HepG2 (cell line): Measurements from ENCODE around the gene CPVL. TPM values are rescaled to one million over a fixed set of nuclear protein-coding genes. Genes with fewer than 3 reads are reported as not detected.

ENCODE experiments used
- AGO1 ChIP-seq: fragments of 200-400 bp; formaldehyde crosslinking; IDR thresholded peaks from 2 replicates; pipeline ENCODE4 v1.6.1; 2017; ENCODE audit warnings: mild to moderate bottlenecking, low read depth, low read length, moderate library complexity; ENCODE audit not compliant: poor library complexity, severe bottlenecking
- AHDC1 ChIP-seq: sonication (generic); formaldehyde crosslinking; IDR thresholded peaks from 2 replicates; pipeline ENCODE4 v1.5.1; 2020; ENCODE audit warnings: mild to moderate bottlenecking, missing genetic modification reagents, borderline replicate concordance
- ATF4 ChIP-seq, 2 experiments: fragments of 450-650 bp in 1 of 2; sonication (generic) in 1 of 2; formaldehyde crosslinking; IDR thresholded peaks; 2 replicates each; pipeline versions ENCODE4 v1.5.0 to v1.8.0; 2020 to 2022; ENCODE audit warnings: mild to moderate bottlenecking in 1 of 2, missing genetic modification reagents in 1 of 2
- FLYWCH1 ChIP-seq: sonication (generic); formaldehyde crosslinking; IDR thresholded peaks from 2 replicates; pipeline ENCODE4 v1.8.1; 2023; ENCODE audit warnings: mild to moderate bottlenecking, missing genetic modification reagents
- FOXK1 ChIP-seq: sonication (generic); formaldehyde crosslinking; IDR thresholded peaks from 2 replicates; pipeline ENCODE4 v1.4.0; 2020; ENCODE audit warnings: low read depth, missing genetic modification reagents, borderline replicate concordance
- GABPB1 ChIP-seq: IDR thresholded peaks from 2 replicates; pipeline ENCODE4 v1.6.1; 2016; ENCODE audit warnings: mild to moderate bottlenecking, missing genetic modification reagents, moderate library complexity, missing compliant biosample characterization
- HES4 ChIP-seq: sonication (generic); formaldehyde crosslinking; IDR thresholded peaks from 2 replicates; pipeline ENCODE4 v1.9.0; 2021; ENCODE audit warnings: mild to moderate bottlenecking, missing genetic modification reagents, borderline replicate concordance
- KAT2B ChIP-seq: fragments of 150-350 bp; IDR thresholded peaks from 2 replicates; pipeline ENCODE4 v1.6.1; 2014; ENCODE audit warnings: low read depth, low read length, borderline replicate concordance
- KDM6A ChIP-seq: IDR thresholded peaks from 2 replicates; pipeline ENCODE4 v1.6.1; 2016; ENCODE audit warnings: low read depth
- KLF15 ChIP-seq: sonication (generic); formaldehyde crosslinking; IDR thresholded peaks from 2 replicates; pipeline ENCODE4 v1.8.1; 2023; ENCODE audit warnings: borderline replicate concordance, mild to moderate bottlenecking, inconsistent platforms, missing genetic modification reagents, mixed read lengths
- MTF1 ChIP-seq: sonication (generic); formaldehyde crosslinking; IDR thresholded peaks from 2 replicates; pipeline ENCODE4 v1.5.0; 2020; ENCODE audit warnings: missing genetic modification reagents
- NFE2 ChIP-seq: sonication (generic); formaldehyde crosslinking; IDR thresholded peaks from 2 replicates; pipeline ENCODE4 v1.4.0; 2020; ENCODE audit warnings: missing genetic modification reagents
- NR1H2 ChIP-seq: sonication (generic); formaldehyde crosslinking; IDR thresholded peaks from 2 replicates; pipeline ENCODE4 v1.8.1; 2022; ENCODE audit warnings: low read depth, missing genetic modification reagents, borderline replicate concordance
- NRL ChIP-seq: sonication (generic); formaldehyde crosslinking; IDR thresholded peaks from 2 replicates; pipeline ENCODE4 v1.5.0; 2020; ENCODE audit warnings: missing genetic modification reagents, mild to moderate bottlenecking, moderate library complexity, borderline replicate concordance
- SP140L ChIP-seq: sonication (generic); formaldehyde crosslinking; IDR thresholded peaks from 2 replicates; pipeline ENCODE4 v1.4.0; 2020; ENCODE audit warnings: missing genetic modification reagents, borderline replicate concordance
- SP5 ChIP-seq: IDR thresholded peaks from 2 replicates; pipeline ENCODE4 v1.6.1; 2016; ENCODE audit warnings: low read depth, borderline replicate concordance
- YY1 ChIP-seq: IDR thresholded peaks from 2 replicates; pipeline ENCODE4 v1.6.1; 2011; ENCODE audit warnings: low read length, low read depth, moderate library complexity, mild to moderate bottlenecking; ENCODE audit not compliant: insufficient read depth, insufficient replicate concordance
- ZFP36L1 ChIP-seq: sonication (generic); formaldehyde crosslinking; IDR thresholded peaks from 2 replicates; pipeline ENCODE4 v1.8.0; 2022; ENCODE audit warnings: mild to moderate bottlenecking, missing genetic modification reagents, moderate library complexity
- ZNF296 ChIP-seq: sonication (generic); formaldehyde crosslinking; conservative IDR thresholded peaks from 2 replicates; pipeline ENCODE4 v1.5.0; 2020; ENCODE audit warnings: mild to moderate bottlenecking, missing genetic modification reagents
- ZNF414 ChIP-seq: sonication (generic); formaldehyde crosslinking; IDR thresholded peaks from 2 replicates; pipeline ENCODE4 v1.5.0; 2020; ENCODE audit warnings: missing genetic modification reagents
- ZSCAN30 ChIP-seq: sonication (generic); formaldehyde crosslinking; IDR thresholded peaks from 2 replicates; pipeline ENCODE4 v1.5.0; 2020; ENCODE audit warnings: mild to moderate bottlenecking, missing genetic modification reagents
- ZSCAN9 ChIP-seq: IDR thresholded peaks from 2 replicates; pipeline ENCODE4 v1.6.1; 2016; ENCODE audit warnings: borderline replicate concordance
- polyA plus RNA-seq, 8 experiments: library from polyadenylated mRNA; depleted of rRNA in 3 of 8; stranded (reverse) in 7 of 8; unstranded in 1 of 8; fragments of >200 nt; fragmentation: Illumina TruSeq in 4 of 8; extraction: Trizol in 4 of 8; gene quantifications; 2 replicates each; pipeline versions ENCODE4 v1.2.1 to v1.2.3, GENCODE V29; 2011 to 2016; ENCODE audit warnings: low read depth in 4 of 8, missing spikeins in 1 of 8, mixed read lengths in 1 of 8; ENCODE audit not compliant: insufficient read depth in 1 of 8
- total RNA-seq, 5 experiments: library from RNA; depleted of rRNA; stranded (reverse); fragments of >200 nt; fragmentation: Illumina TruSeq; extraction: Trizol; gene quantifications; 2 replicates each; pipeline ENCODE4 v1.2.3, GENCODE V29; 2016; ENCODE audit warnings: low read depth in 1 of 5

The CPVL gene
- total and polyA plus RNA-seq, 2 of the 13 experiments (the other 11 are each of a cell fraction or from before 2014, with no cell fraction given): 59.2 to 294 TPM

- TF ChIP-seq AHDC1 (CRISPR knock-in tag): peak; percentile 93; the same call in 1 of the 2 replicates
- TF ChIP-seq NR1H2 (CRISPR knock-in tag): no peak; the same call in 1 of the 2 replicates
- no peak for TF ChIP-seq FLYWCH1 (CRISPR knock-in tag)
- peak; percentile 63 for TF ChIP-seq SP5 (CRISPR knock-in tag)
- peak; percentile 76; the same call in 1 of the 2 replicates for TF ChIP-seq ZSCAN9 (CRISPR knock-in tag)
- TF ChIP-seq KLF15: no peak
- TF ChIP-seq KAT2B: no peak
- TF ChIP-seq NRL: no peak
- peak; percentile 83 for TF ChIP-seq ZNF414
- TF ChIP-seq ATF4 (CRISPR knock-in tag; IDR thresholded peaks at IDR 0.05): no peak
- peak; percentile 90; the same call in 1 of the 2 replicates for TF ChIP-seq FOXK1 (CRISPR knock-in tag)
- no peak for TF ChIP-seq YY1
- TF ChIP-seq ZFP36L1 (CRISPR knock-in tag): no peak; the same call in 1 of the 2 replicates
- no peak for TF ChIP-seq ZNF296 (CRISPR knock-in tag)
- TF ChIP-seq KDM6A (CRISPR knock-in tag): peak; percentile 90
- TF ChIP-seq NFE2 (CRISPR knock-in tag): no peak
- TF ChIP-seq SP140L (CRISPR knock-in tag): 0 out of 2 replicates have a peak, but pooled peaks have one; percentile 58
- no peak for TF ChIP-seq HES4 (CRISPR knock-in tag)
- TF ChIP-seq AGO1: no peak
- no peak for TF ChIP-seq MTF1 (CRISPR knock-in tag)
- TF ChIP-seq GABPB1 (CRISPR knock-in tag): no peak; the same call in 1 of the 2 replicates
- no peak for TF ChIP-seq ZSCAN30 (CRISPR knock-in tag)
These were observed 46.2 kb downstream of the CPVL start (continued) for GRCh38 chr7:29099896-29100847.
